Measurements from ENCODE around the gene SKAP1.
A peak's percentile ranks its signal among the peaks of the same experiment; 100 is the strongest.

SKAP1 gene

DNA sequence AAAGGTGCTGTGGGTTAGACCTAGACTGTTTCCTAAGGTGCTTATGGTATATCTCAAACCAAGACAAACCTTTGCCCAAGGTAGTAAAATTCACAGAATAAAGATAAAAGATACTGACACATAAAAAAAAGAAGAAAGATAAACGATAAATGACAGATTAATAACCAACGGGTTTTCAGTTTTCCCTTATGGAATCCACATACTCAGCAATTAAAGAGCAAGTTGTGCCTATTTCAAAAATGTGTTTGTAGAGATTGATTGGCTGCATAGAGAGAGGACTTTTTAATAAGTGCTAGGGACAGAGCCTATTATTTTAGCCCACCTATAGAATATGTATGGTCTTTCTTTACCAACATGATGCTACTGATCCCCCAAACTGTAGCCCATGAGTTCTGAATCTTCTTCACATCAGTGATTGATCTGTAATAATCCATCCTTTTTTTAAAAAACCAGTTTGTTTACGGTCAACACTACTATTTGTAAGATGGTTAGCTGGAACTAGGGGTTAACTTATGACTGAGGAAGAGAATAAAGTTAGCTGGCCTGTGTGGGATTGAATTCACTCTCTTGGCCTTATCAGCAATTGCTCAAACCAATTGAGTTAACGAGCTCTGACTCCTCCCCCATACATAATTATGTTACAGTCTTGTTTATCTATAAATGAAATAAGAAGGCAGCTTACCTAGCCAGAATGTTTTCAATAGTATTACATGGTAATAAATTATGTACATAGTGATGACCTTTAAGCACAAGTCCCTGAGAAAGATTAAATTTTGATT is 268.7 kb downstream of the SKAP1 start:
- TF ChIP-seq ZFX (IDR thresholded peaks at IDR 0.05; ENCODE audit: borderline replicate concordance) (no peak), CTCF (IDR thresholded peaks at IDR 0.05) (no peak)
- H3K27ac ChIP-seq = peak overlapping the region; percentile 96

GRCh38 chr17:48160177-48161081 is 269.6 kb downstream of the SKAP1 start:
- TF ChIP-seq ZFX (IDR thresholded peaks at IDR 0.05; ENCODE audit: borderline replicate concordance) = no peak
- TF ChIP-seq CTCF (IDR thresholded peaks at IDR 0.05) = no peak
- H3K27ac ChIP-seq = peak overlapping the region; percentile 96

GRCh38 chr17:48159232-48159631 is 270.8 kb downstream of the SKAP1 start:
- TF ChIP-seq ZFX (IDR thresholded peaks at IDR 0.05; ENCODE audit: borderline replicate concordance) = no peak
- TF ChIP-seq CTCF (IDR thresholded peaks at IDR 0.05) = no peak
- H3K27ac ChIP-seq = peak overlapping the region; percentile 96

GRCh38 chr17:48155889-48156611 is 274.0 kb downstream of the SKAP1 start:
- H3K27ac ChIP-seq = no peak overlapping the region
- TF ChIP-seq CTCF (IDR thresholded peaks at IDR 0.05) (no peak), ZFX (IDR thresholded peaks at IDR 0.05; ENCODE audit: borderline replicate concordance) (no peak)

- peak; percentile 79 for TF ChIP-seq CTCF (IDR thresholded peaks at IDR 0.05)
- TF ChIP-seq ZFX (IDR thresholded peaks at IDR 0.05; ENCODE audit: borderline replicate concordance) = no peak
- H3K27ac ChIP-seq = peak overlapping the region; percentile 65
Measured at GRCh38 chr17:48153691-48154358, 276.2 kb downstream of the SKAP1 start.

DNA sequence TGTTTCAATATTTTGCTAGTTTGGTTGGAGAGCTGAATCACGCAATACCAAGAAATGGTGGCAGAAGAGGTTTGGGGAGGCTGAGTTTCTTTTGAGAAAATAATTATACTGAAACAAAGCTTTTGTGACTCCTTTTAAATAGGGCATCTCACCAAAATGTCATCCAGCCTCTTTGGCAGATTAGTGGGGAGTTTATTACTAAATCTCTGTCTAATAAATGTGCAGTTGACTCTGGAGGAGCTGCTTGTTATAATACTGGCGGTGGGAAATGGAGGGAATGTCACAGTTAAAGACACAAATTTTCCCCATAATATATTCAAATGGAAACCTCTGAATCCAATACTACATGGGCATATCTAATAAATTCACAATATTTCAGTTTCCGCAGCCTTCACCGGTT is 277.7 kb downstream of the SKAP1 start:
- no peak overlapping the region for H3K27ac ChIP-seq
- no peak for TF ChIP-seq CTCF (IDR thresholded peaks at IDR 0.05)
- no peak for TF ChIP-seq ZFX (IDR thresholded peaks at IDR 0.05; ENCODE audit: borderline replicate concordance)
